ENCODE measurements around the gene ID3. TPM values are rescaled to one million over a fixed set of nuclear protein-coding genes. Genes with fewer than 3 reads are reported as not detected.

ID3 gene
- total and polyA plus RNA-seq, 9 of the 15 experiments (the other 6 are each of a cell fraction or from before 2014, with no cell fraction given): 6.8 to 59.8 (median 23.5) TPM

- no peak for TF ChIP-seq NCOR1 (IDR thresholded peaks at IDR 0.05)
- TF ChIP-seq ADNP (tag; IDR thresholded peaks at IDR 0.05): peak; percentile 68
Observed at GRCh38 chr1:23522244-23522982, 36.9 kb downstream of the ID3 start (continued).

DNA sequence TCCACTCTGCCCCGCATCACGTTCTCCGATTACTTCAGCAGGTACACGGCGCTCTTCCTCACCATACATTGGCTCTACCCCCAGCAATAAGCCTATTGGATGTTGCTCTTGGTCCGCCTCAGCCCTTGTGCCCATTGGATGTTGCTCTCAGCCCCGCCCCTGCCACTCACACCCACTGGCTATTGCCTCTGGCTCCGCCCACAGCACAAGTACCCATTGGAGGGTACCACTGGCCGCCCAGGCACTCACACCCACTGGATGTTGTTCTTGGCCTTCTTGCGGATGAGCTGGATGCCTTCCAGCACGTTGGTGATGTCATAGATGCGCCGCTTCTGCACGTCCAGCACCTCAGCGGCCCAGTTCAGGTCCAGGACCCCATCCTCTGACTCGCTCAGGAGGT lies 37.7 kb downstream of the ID3 start:
- peak; percentile 55 for FAIRE-seq
- TF ChIP-seq PHB2 (IDR thresholded peaks at IDR 0.05; ENCODE audit: low read depth): no peak
- no peak for TF ChIP-seq ZSCAN29 (IDR thresholded peaks at IDR 0.05)
- TF ChIP-seq, protein P1, sequence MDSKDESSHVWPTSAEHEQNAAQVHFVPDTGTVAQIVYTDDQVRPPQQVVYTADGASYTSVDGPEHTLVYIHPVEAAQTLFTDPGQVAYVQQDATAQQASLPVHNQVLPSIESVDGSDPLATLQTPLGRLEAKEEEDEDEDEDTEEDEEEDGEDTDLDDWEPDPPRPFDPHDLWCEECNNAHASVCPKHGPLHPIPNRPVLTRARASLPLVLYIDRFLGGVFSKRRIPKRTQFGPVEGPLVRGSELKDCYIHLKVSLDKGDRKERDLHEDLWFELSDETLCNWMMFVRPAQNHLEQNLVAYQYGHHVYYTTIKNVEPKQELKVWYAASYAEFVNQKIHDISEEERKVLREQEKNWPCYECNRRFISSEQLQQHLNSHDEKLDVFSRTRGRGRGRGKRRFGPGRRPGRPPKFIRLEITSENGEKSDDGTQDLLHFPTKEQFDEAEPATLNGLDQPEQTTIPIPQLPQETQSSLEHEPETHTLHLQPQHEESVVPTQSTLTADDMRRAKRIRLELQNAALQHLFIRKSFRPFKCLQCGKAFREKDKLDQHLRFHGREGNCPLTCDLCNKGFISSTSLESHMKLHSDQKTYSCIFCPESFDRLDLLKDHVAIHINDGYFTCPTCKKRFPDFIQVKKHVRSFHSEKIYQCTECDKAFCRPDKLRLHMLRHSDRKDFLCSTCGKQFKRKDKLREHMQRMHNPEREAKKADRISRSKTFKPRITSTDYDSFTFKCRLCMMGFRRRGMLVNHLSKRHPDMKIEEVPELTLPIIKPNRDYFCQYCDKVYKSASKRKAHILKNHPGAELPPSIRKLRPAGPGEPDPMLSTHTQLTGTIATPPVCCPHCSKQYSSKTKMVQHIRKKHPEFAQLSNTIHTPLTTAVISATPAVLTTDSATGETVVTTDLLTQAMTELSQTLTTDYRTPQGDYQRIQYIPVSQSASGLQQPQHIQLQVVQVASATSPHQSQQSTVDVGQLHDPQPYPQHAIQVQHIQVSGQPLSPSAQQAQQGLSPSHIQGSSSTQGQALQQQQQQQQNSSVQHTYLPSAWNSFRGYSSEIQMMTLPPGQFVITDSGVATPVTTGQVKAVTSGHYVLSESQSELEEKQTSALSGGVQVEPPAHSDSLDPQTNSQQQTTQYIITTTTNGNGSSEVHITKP (IDR thresholded peaks at IDR 0.05; ENCODE audit: partially characterized antibody): peak; percentile 78

More for the DNA sequence above, 37.7 kb downstream of the ID3 start:
- Histone ChIP-seq H2AFZ (ENCODE audit: low read depth, low read length) (no peak overlapping the region), H3K36me3 (ENCODE audit: control insufficient read depth, insufficient read depth, low read length) (peaks cover 85% of the 10 kb centered on the region; the same call in 2 of the 3 replicates), H3K4me2 (ENCODE audit: insufficient read depth, low read length) (no peak overlapping the region), H3K9ac (ENCODE audit: insufficient read depth in 1 of 2, low read depth in 2 of 2, low read length in 2 of 2) (no peak overlapping the region), H3K4me3 (no peak overlapping the region), H3K4me1 (replicated peaks in 1 of 2; ENCODE audit: control insufficient read depth in 2 of 2, insufficient read depth in 2 of 2, low read length in 2 of 2) (peaks cover 12 to 14% of the 10 kb centered on the region in 2 experiments; a peak in 4 of 5 replicates), H3K9me3 (replicated peaks; ENCODE audit: control insufficient read depth, insufficient read depth, low read depth, low read length) (no peaks in the 10 kb centered on the region; the same call in 1 of the 2 replicates), H4K20me1 (replicated peaks; ENCODE audit: control insufficient read depth, insufficient read depth, low read length) (peaks cover 11% of the 10 kb centered on the region), H3K9me1 (ENCODE audit: control insufficient read depth, insufficient read depth, low read length) (peaks cover 9% of the 10 kb centered on the region), H3K27me3 (ENCODE audit: control insufficient read depth in 2 of 2, insufficient read depth in 2 of 2, low read length in 2 of 2) (no peaks in the 10 kb centered on the region), H3K27ac (ENCODE audit: extremely low read depth, low read depth, low read length) (no peak overlapping the region), H3K79me2 (ENCODE audit: control insufficient read depth, insufficient read depth, low read length) (peaks cover 21% of the 10 kb centered on the region)
- POLR2A ChIA-PET: interaction anchor here (0.6 to 1.4 kb wide), 5 partner anchors 7 to 1998 kb away, joined by 3 to 4 read pairs (median 4); no protein-coding TSS in a partner anchor
- no TSS peak for BruUV-seq (replicated peaks)
- peak; percentile 43 to 78 (median 68) for DNase-seq (ENCODE audit: extremely low read depth in 1 of 4, low spot score in 3 of 4)
- in situ Hi-C loops (cut with MboI): no loop called here
- intact Hi-C loops (cut with micrococcal nuclease): no loop called here
- peak; percentile 89 for ATAC-seq
- CTCF ChIA-PET (ENCODE audit: low intra/inter-chr PET ratio): no interaction called here
- WGBS (ENCODE audit: insufficient coverage, low coverage, missing lambda C conversion rate): 83% methylated on average over 16 of the region's 16 CpGs
